GM15510 (cell line): ENCODE measurements around the gene KRT83.

Experiments
- POLR2A ChIP-seq: IDR thresholded peaks from 3 replicates; pipeline ENCODE4 v1.6.1; 2011; ENCODE audit warnings: borderline replicate concordance; ENCODE audit not compliant: insufficient read length; ENCODE audit errors: extremely low read depth

KRT83 gene

GRCh38 chr12:52310622-52311284 lies 10.4 kb downstream of the KRT83 start:
- TF ChIP-seq POLR2A, result no peak

DNA sequence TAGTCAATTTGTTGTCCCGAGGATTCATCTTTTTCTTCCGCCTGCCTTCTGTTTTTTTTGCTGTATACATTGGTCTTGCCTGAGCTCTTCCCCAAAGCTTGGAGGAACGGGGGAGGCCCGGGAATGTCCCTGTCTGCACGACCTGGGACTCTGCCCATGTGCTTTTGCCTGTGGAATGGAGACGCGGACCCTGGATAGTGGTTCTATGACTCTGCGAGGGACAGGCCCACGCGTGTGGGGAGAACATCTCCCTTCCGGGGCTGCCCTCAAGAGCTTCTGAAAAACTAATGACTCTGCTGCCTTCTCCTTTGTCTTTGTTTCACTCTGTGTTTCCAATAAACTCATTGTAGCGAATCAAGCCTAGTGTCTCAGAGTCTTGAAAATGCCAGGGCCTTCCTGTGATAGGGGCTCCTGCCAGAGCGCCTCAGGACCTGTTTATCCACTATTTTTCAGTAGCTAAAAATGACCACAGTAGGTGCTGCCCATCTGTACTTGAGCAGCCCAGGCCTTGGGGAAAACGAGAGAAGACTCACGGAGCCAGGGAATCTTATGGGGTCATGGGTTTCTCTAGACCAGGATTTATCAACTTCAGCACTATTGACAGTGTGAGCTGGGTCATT lies 12.3 kb downstream of the KRT83 start:
- no peak for TF ChIP-seq POLR2A

DNA sequence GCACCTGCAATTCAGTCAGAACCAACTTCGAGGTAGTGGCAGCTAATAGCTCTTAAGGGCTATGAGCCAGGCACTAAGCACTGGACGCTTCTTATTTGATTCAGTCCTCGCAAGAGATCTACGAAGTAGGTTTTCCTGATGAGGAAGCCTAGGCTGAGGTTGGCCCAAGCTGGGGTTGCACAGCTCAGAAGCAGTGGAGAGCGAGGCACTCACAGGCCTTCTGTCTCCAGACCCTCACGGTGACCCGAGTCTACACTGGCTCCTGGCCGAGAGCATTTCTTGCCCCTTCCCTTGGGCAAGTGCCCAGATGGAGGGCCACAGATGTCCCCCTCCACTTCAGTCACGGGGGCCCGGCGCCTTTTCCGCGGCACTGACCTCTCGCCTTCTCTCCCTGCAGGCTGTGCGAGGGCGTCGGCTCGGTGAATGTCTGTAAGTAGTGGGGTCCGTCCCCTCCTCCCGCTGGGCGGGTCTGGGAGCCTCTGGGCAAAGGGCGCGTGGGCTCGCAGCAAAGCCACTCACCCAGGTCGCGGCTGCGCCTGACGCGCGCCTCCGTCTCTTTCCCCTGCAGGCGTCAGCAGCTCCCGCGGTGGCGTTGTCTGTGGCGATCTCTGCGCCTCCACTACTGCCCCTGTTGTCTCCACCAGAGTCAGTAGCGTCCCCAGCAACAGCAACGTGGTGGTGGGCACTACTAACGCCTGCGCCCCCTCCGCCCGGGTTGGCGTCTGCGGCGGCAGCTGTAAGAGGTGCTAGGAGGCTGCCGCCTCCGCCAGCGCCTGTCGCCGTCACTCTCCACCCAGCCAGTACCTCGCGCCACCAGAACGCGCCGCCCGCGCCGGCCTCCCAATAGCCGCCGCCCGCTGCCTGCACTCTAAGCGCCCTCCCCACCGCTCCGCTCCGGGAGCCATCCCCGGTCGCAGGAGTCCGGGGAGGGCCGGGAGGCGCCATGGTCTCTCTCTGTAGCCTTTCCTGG lies 13.1 kb downstream of the KRT83 start:
- no peak for TF ChIP-seq POLR2A

- TF ChIP-seq POLR2A, result no peak
Measured at GRCh38 chr12:52306731-52307130, 14.5 kb downstream of the KRT83 start.

DNA sequence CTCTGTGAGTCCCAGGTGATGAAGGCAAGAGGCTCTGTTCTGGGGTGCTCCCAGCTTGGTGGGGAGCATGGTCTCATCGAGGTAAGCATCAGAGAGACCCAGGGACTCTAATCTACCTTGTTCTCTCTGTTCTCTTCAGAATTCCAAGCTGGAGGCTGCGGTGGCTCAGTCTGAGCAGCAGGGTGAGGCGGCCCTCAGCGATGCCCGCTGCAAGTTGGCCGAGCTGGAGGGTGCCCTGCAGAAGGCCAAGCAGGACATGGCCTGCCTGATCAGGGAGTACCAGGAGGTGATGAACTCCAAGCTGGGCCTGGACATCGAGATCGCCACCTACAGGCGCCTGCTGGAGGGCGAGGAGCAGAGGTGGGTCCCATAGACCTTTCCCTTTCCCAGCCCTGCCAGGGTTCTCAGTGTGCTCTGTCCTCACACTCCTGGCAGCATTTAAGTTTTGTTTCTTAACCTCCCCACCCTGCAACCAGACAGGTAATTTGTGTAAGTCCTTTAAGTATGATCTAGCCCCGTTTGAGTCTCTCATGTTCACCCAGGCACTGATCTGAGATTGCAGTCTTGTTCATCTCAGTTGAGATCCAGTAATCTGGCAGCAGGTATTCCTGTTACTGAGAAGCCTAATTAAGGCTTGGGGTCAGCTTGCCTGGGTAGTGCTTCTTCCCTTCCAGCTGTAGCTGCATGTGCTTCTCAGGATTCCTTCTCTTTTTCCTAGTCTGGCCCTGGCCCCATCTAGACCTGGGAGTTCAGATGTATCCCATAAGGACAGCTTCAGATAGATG lies 15.1 kb downstream of the KRT83 start:
- TF ChIP-seq POLR2A, result no peak

DNA sequence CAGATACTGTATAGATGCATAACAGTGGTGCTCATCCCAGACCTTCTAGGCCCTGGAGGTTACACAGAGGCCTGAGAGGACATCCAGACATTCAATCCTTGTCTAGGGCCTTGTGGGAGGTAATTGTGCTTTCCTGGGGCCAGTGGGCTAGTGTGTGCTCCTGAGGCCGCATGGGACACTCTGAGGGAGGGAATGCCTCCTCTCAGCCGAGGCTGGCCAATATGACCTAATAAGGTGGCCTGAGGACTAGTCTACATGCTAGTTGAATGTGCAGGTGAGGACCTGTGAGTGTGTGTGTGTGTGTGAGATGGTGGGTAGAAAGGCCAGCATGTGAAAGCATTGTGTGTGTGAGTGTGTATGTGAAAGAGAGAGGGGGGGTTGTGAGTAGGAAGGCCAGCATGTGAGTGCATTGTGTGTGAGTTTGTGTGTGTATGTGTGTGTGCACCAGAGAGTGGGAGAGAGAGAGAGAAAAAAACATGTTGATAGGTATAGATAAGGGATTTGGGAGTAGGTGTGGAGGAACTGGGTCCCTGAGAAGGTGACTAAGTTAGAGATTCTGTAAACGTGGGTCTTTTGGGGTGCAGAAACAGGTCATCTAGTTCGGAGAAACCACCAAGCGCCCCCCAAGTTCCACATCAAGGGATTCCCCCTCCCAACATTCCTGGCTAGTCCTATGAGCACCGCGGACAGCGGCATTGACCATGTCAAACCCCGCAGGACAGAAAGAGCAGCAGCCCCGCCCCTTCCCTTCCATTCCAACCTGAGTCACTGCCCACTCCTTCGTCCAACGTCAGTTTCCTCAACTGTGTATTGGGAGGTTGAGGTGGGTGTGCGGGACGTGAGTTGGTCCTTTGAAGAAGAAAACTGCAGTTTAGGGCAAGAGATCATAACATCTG lies 20.2 kb downstream of the KRT83 start:
- TF ChIP-seq POLR2A, result no peak

DNA sequence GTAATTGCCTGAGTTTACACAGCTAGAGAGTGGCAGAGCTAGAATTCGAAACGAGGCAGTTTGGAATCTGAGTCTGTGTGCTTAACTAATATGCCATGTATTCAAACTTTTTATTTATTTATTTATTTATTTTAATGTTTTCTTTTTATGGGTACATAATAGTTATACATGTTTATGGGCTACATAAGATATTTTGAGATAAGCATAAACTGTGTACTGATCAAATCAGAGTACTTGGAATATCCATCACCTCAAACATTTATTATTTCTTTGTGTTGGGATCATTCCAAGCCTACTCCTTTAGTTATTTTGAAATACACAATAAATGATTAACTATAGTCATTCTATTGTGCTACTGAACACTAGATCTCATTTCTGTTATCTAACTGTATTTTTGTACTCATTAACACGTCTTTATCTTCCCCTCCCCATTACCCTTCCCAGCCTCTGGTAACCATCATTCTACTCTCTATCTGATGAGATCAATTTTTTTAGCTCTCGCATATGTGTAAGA lies 22.5 kb downstream of the KRT83 start:
- no peak for TF ChIP-seq POLR2A

- no peak for TF ChIP-seq POLR2A
Measured at GRCh38 chr12:52296572-52297215, 24.5 kb downstream of the KRT83 start.

DNA sequence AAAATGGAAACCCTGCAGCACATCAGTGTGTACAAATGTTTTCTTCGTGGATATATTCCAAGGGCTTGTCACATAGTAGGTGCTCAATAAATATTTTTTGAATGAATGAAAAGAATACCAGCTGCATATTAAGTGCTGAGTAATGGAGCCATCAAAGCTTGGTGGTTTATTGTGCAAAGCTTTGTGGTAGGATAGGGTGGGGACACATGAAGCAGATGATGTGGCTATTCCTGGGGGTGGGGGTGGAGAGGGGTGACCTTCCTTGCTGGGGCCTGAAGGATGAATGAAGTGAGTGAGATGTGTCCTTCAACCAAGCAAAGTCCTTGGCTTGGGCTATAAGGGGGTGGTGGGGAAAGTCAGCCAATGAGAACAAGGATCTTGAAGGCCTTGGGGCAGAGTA lies 25.5 kb downstream of the KRT83 start:
- no peak for TF ChIP-seq POLR2A

GRCh38 chr12:52294803-52295202 lies 26.4 kb downstream of the KRT83 start:
- no peak for TF ChIP-seq POLR2A

DNA sequence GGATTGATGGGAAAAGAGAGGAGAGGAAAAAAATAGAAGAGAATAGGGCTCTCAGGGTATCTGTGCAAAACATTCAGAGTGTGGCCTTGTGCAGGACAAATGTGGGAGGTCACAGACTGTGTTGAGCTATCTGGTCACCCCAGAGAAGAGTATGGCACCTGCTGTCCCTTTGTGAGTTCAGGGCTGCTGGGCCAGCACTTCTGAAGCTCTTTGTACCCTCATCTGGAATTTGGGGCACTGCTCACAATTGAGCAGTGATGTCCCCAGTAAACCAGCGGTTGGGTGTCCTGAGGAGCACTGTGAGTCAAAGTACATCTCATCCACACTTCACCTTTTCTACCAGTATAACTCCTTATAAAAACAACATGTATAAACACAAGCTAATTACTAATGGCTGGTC lies 27.3 kb downstream of the KRT83 start:
- no peak for TF ChIP-seq POLR2A

- TF ChIP-seq POLR2A, result no peak
Measured at GRCh38 chr12:52291267-52291935, 29.8 kb downstream of the KRT83 start, which contains the start of gene KRT81. TSS of gene KRT81 (minus strand) at chr12:52291534. CDS start at chr12:52291465, 69 bp downstream.
